MCF 10A (cell line): ENCODE results near the gene PRCD. TPM values are rescaled to one million over a fixed set of nuclear protein-coding genes. Genes with fewer than 3 reads are reported as not detected.

Source experiments
- BruUV-seq: library from RNA; stranded (reverse); fragments of 400-500 nt; replicated peaks from 2 replicates; lab custom pipeline; 2021; lab: Mats Ljungman, UMichigan
- CTCF ChIA-PET: fragments of 300-600 bp; sonication (Branson Sonifier 250); formaldehyde crosslinking; extraction: SDS; loops from one replicate; lab custom pipeline; 2021; ENCODE audit warnings: antibody characterized with exemption, inconsistent platforms; lab: Yijun Ruan, JAX
- POLR2A ChIA-PET: fragments of 300-600, 350-650 bp; sonication (Branson Sonifier 250); formaldehyde crosslinking; extraction: SDS; loops from one replicate; lab custom pipeline; 2020; ENCODE audit warnings: antibody characterized with exemption, inconsistent platforms; lab: Yijun Ruan, JAX
- DNase-seq: peaks from one replicate; pipeline ENCODE4 v3.0.0-alpha.2; 2018; ENCODE audit not compliant: unreplicated experiment
- H3K27ac Mint-ChIP-seq: one replicate; pipeline ENCODE4 v1.8.0; 2022; ENCODE audit warnings: mild to moderate bottlenecking, low read depth, mixed read lengths; ENCODE audit not compliant: unreplicated experiment
- H3K27me3 Mint-ChIP-seq: one replicate; pipeline ENCODE4 v1.8.0; 2022; ENCODE audit warnings: mixed read lengths; ENCODE audit not compliant: insufficient read depth, unreplicated experiment
- H3K36me3 Mint-ChIP-seq: one replicate; pipeline ENCODE4 v1.8.0; 2022; ENCODE audit warnings: mild to moderate bottlenecking, moderate library complexity, mixed read lengths; ENCODE audit not compliant: insufficient read depth, unreplicated experiment
- H3K4me1 Mint-ChIP-seq: one replicate; pipeline ENCODE4 v1.8.0; 2022; ENCODE audit warnings: mixed read lengths; ENCODE audit not compliant: insufficient read depth, unreplicated experiment
- H3K4me3 Mint-ChIP-seq: one replicate; pipeline ENCODE4 v1.8.0; 2022; ENCODE audit warnings: mild to moderate bottlenecking, moderate library complexity, mixed read lengths; ENCODE audit not compliant: unreplicated experiment
- H3K9me3 Mint-ChIP-seq: one replicate; pipeline ENCODE4 v1.8.0; 2022; ENCODE audit warnings: mixed read lengths; ENCODE audit not compliant: unreplicated experiment
- intact Hi-C: fragments of 100-400 bp; cut with micrococcal nuclease; formaldehyde crosslinking; loops from 2 replicates; pipeline ENCODE4 v1.14.1; 2022
- total RNA-seq: library from RNA; stranded (reverse); gene quantifications from 2 replicates; pipeline ENCODE4 v1.2.3, GENCODE V29; 2022
- TF ChIP-seq, protein P1 (sequence below): fragments of 200-600 bp; IDR thresholded peaks from one replicate; pipeline ENCODE4 v1.8.0; 2022; ENCODE audit warnings: antibody characterized with exemption, mild to moderate bottlenecking; ENCODE audit not compliant: unreplicated experiment

Gene PRCD
- total RNA-seq, 1 experiment from 2014 or later, result not detected

DNA sequence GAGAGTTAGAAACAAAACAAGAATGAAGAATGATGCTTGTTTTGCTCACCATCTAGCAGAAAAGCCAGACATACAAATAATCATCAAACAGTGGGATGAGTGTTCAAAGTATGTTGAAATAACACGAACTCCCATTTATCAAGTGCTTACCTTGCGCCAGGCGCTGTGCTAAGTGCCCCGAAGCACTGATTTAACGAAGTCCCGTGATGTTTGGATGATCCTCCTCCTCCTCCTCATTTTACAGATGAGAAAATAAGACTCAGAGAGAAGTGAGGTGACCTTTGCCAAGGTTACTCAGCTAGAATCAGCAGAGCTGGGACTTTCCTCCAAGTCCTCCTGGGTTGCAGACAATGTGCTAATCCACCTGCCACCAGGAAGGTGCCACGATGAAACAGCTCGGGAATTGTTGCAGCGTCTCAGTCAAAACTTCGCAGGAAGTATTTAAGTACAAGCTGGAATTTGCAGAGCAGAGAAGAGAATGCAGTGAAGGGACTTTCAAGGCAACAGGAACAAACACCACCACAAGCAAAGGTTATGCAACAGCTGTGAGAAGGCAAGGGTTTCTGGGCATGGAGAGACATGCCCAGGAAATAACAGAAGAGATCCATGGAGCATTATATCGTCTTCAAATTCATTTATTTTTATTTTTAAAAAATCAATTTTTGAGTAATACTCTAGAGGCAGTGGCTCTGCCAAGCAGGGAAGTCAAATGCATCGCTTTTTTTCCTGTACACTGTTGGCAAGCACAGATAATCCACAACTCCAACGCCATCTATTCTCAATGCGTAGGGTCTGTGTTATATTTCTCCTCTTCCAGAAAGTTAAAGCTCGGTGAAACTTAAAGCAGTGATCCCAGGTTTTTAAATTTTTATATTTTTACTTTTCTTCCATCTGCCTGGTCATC lies 11.1 kb downstream of the PRCD start:
- POLR2A ChIA-PET, result interaction anchor here (0.6 to 4.5 kb wide), 31 partner anchors 7 to 197 kb away, joined by 3 to 47 read pairs (median 5); partner anchors contain the start of genes METTL23, MFSD11, PRPSAP1 and RHBDF2
- intact Hi-C loops, result loop anchor here (5.0 to 10.0 kb wide), 2 partner anchors 164 to 574 kb away; partner anchors contain the start of genes ACOX1, MXRA7 and TEN1
- BruUV-seq, result TSS peak; percentile 94
- peak; percentile 84 for DNase-seq
- CTCF ChIA-PET, result interaction anchor here (0.6 to 2.9 kb wide), 5 partner anchors 22 to 91 kb away, joined by 3 to 11 read pairs (median 3); no protein-coding TSS in a partner anchor
- Mint-ChIP-seq H3K9me3 (no peaks in the 10 kb centered on the region), H3K27me3 (no peaks in the 10 kb centered on the region), H3K27ac (peak overlapping the region; percentile 68), H3K4me3 (peak overlapping the region; percentile 56), H3K4me1 (peaks cover 14% of the 10 kb centered on the region), H3K36me3 (no peaks in the 10 kb centered on the region)
- TF ChIP-seq, protein P1, sequence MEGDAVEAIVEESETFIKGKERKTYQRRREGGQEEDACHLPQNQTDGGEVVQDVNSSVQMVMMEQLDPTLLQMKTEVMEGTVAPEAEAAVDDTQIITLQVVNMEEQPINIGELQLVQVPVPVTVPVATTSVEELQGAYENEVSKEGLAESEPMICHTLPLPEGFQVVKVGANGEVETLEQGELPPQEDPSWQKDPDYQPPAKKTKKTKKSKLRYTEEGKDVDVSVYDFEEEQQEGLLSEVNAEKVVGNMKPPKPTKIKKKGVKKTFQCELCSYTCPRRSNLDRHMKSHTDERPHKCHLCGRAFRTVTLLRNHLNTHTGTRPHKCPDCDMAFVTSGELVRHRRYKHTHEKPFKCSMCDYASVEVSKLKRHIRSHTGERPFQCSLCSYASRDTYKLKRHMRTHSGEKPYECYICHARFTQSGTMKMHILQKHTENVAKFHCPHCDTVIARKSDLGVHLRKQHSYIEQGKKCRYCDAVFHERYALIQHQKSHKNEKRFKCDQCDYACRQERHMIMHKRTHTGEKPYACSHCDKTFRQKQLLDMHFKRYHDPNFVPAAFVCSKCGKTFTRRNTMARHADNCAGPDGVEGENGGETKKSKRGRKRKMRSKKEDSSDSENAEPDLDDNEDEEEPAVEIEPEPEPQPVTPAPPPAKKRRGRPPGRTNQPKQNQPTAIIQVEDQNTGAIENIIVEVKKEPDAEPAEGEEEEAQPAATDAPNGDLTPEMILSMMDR, result no peak

DNA sequence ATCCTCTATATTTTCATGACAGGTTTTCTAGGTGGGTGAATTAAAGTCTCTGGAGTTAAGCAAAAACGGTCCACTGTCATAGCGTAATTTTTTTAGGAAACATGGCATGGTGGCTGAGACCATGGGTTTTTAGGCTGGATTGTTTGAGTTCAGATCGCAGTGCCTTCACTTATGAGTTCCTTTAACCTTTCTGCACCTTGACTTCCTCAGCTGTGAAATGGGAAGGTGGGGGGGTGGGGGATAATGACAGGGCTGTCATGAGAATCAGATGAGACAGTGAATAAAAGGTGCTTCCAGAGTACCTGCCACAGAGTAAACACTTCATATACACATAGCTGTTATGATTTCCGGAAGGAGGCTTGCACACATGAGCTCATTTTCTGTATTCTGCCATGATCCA lies 11.8 kb downstream of the PRCD start:
- POLR2A ChIA-PET, result interaction anchor here (0.6 to 4.5 kb wide), 31 partner anchors 8 to 577 kb away, joined by 3 to 47 read pairs (median 5); partner anchors contain the start of genes METTL23, MFSD11, PRPSAP1 and RHBDF2
- H3K27me3 Mint-ChIP-seq, result no peaks in the 10 kb centered on the region

DNA sequence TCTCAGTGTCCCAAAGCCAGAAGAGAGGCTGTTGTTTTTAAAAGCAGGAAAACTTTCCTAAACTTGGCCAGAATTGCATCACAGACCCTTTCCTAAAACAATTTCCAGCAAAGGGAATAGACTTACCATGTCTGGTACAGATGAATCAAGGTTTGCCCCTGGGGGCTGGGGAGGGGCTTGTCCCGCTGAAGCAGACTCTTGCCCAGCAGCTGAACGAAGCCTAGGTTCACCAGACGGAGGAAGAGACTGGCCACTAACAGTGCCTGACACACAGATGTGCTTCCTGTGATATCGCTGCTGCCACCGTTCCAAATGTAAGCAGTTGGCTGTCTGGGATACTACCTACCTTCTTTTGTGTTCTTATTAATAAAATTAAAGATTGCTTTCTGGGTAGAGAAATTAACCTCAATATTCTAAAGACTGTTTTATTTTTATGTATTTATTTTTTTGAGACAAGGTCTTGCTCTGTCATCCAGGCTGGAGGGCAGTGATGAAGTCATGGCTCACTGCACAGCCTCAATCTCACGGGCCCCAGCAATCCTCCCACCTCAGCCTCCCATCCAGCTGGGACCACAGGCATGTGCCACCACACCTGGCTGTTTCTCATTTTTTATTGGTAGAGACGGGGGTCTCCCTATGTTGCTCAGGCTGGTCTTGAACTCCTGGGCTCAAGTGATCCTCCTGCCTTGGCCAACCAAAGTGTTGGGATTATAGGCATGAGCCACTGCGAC lies 13.5 kb downstream of the PRCD start:
- H3K27ac Mint-ChIP-seq, result no peak overlapping the region
- ChIA-PET POLR2A (interaction anchor here (1.0 to 4.5 kb wide), 4 partner anchors 7 to 31 kb away, joined by 3 to 47 read pairs (median 30); a partner anchor contains a TSS), CTCF (interaction anchor here (2.7 kb wide), 1 partner anchor 30 kb away, joined by 11 read pairs; no protein-coding TSS in a partner anchor)
- H3K9me3 Mint-ChIP-seq, result no peaks in the 10 kb centered on the region
- peaks cover 19% of the 10 kb centered on the region for H3K36me3 Mint-ChIP-seq
- peaks cover 14% of the 10 kb centered on the region for H3K4me1 Mint-ChIP-seq
- BruUV-seq, result no TSS peak
- H3K27me3 Mint-ChIP-seq, result no peaks in the 10 kb centered on the region
- TF ChIP-seq, protein P1, result no peak
- H3K4me3 Mint-ChIP-seq, result no peak overlapping the region
- intact Hi-C loops, result loop anchor here (5.0 to 10.0 kb wide), 2 partner anchors 161 to 576 kb away; partner anchors contain the start of genes ACOX1, MXRA7 and TEN1
- DNase-seq, result no peak

More for the DNA sequence above, 11.8 kb downstream of the PRCD start:
- CTCF ChIA-PET, result interaction anchor here (2.7 to 2.9 kb wide), 2 partner anchors 22 to 29 kb away, joined by 9 to 11 read pairs; no protein-coding TSS in a partner anchor
- Mint-ChIP-seq H3K4me3 (no peak overlapping the region), H3K4me1 (peaks cover 14% of the 10 kb centered on the region), H3K36me3 (peaks cover 2% of the 10 kb centered on the region), H3K9me3 (no peaks in the 10 kb centered on the region), H3K27ac (peak overlapping the region; percentile 68)
- intact Hi-C loops, result loop anchor here (5.0 to 10.0 kb wide), 2 partner anchors 163 to 574 kb away; partner anchors contain the start of genes ACOX1, MXRA7 and TEN1
- DNase-seq, result no peak
- TF ChIP-seq, protein P1, result no peak
- BruUV-seq, result no TSS peak
